HG03175 (cell line): ENCODE data around the gene SLC47A1.
"Not testable (repeated sequence)": the region's sequence is repeated elsewhere in the genome, so short reads cannot be mapped to it uniquely, and the experiment has no call there.

Experiments
- ATAC-seq: cut with Tn5 transposase; IDR thresholded peaks from one replicate; pipeline ENCODE4 v1.9.1; 2021; ENCODE audit warnings: mild to moderate bottlenecking, moderate library complexity; ENCODE audit not compliant: unreplicated experiment

Gene SLC47A1

GRCh38 chr17:19519388-19520291, 14.0 kb upstream of the SLC47A1 start:
- ATAC-seq: not testable (repeated sequence)

GRCh38 chr17:19520641-19521040, 13.0 kb upstream of the SLC47A1 start:
- no peak for ATAC-seq

- no peak for ATAC-seq
Measured at GRCh38 chr17:19523690-19524089, 10.0 kb upstream of the SLC47A1 start.

- ATAC-seq: not testable (repeated sequence)
Measured at GRCh38 chr17:19526950-19527349, 6.7 kb upstream of the SLC47A1 start.

- no peak for ATAC-seq
Measured at GRCh38 chr17:19531780-19532501, 1.7 kb upstream of the SLC47A1 start.

GRCh38 chr17:19533036-19533717, 477 bp upstream of the SLC47A1 start:
- ATAC-seq: no peak

- no peak for ATAC-seq
Measured at GRCh38 chr17:19534562-19535149, 1.0 kb downstream of the SLC47A1 start.

- no peak for ATAC-seq
Measured at GRCh38 chr17:19537111-19537510, 3.5 kb downstream of the SLC47A1 start.

- no peak for ATAC-seq
Measured at GRCh38 chr17:19538095-19539039, 4.7 kb downstream of the SLC47A1 start.

- ATAC-seq: no peak
Measured at GRCh38 chr17:19539040-19539399, 5.4 kb downstream of the SLC47A1 start.

- ATAC-seq: no peak
Measured at GRCh38 chr17:19539841-19540311, 6.2 kb downstream of the SLC47A1 start.

GRCh38 chr17:19540706-19541370, 7.2 kb downstream of the SLC47A1 start:
- ATAC-seq: no peak

- ATAC-seq: no peak
Measured at GRCh38 chr17:19541445-19541844, 7.8 kb downstream of the SLC47A1 start.

- ATAC-seq: no peak
Measured at GRCh38 chr17:19542247-19542646, 8.6 kb downstream of the SLC47A1 start.

GRCh38 chr17:19544366-19544765, 10.7 kb downstream of the SLC47A1 start:
- no peak for ATAC-seq

GRCh38 chr17:19546289-19547065, 12.8 kb downstream of the SLC47A1 start:
- no peak for ATAC-seq

- ATAC-seq: no peak
Measured at GRCh38 chr17:19549746-19550623, 16.3 kb downstream of the SLC47A1 start.

- no peak for ATAC-seq
Measured at GRCh38 chr17:19551165-19551564, 17.5 kb downstream of the SLC47A1 start.
